NCI-H446 (cell line): ENCODE results near the gene VPS26C.

Source experiments
- DNase-seq, 2 experiments: peaks; one replicate each; lab custom pipeline; 2025; lab: John Stamatoyannopoulos, UW

VPS26C gene

GRCh38 chr21:37200641-37201480 lies 66.3 kb downstream of the VPS26C start:
- no peak for DNase-seq

GRCh38 chr21:37199057-37199924 lies 67.8 kb downstream of the VPS26C start:
- DNase-seq, result no peak

GRCh38 chr21:37197746-37198145 lies 69.4 kb downstream of the VPS26C start:
- DNase-seq, result no peak

GRCh38 chr21:37196847-37197246 lies 70.3 kb downstream of the VPS26C start:
- DNase-seq, result no peak

- no peak for DNase-seq
These were observed 71.5 kb downstream of the VPS26C start for GRCh38 chr21:37195610-37196009.

- DNase-seq, result peak in 1 of 2 experiments; percentile 20
These were observed 72.1 kb downstream of the VPS26C start for GRCh38 chr21:37195059-37195458.

- DNase-seq, result no peak
These were observed 73.5 kb downstream of the VPS26C start for GRCh38 chr21:37193676-37194075.

- no peak for DNase-seq
These were observed 74.1 kb downstream of the VPS26C start for GRCh38 chr21:37193006-37193405.

- DNase-seq, result no peak
These were observed 75.1 kb downstream of the VPS26C start for GRCh38 chr21:37192019-37192418.

GRCh38 chr21:37188825-37189224 lies 78.3 kb downstream of the VPS26C start:
- DNase-seq, result no peak

- no peak for DNase-seq
These were observed 80.2 kb downstream of the VPS26C start for GRCh38 chr21:37186983-37187382.

GRCh38 chr21:37184784-37185593 lies 82.1 kb downstream of the VPS26C start:
- no peak for DNase-seq

- no peak for DNase-seq
These were observed 83.4 kb downstream of the VPS26C start for GRCh38 chr21:37183749-37184148.

- DNase-seq, result no peak
These were observed 84.9 kb downstream of the VPS26C start for GRCh38 chr21:37182222-37182621.

GRCh38 chr21:37181059-37181458 lies 86.1 kb downstream of the VPS26C start:
- DNase-seq, result no peak

- DNase-seq, result no peak
These were observed 90.4 kb downstream of the VPS26C start for GRCh38 chr21:37176716-37177115.
